Activated naive CD8-positive, alpha-beta T cell treated with anti-CD3 and anti-CD28 coated beads, Interleukin-2, amount 50 U/mL, for 16 hours (primary cell): ENCODE results near the gene EDARADD.
"Not testable (repeated sequence)": the region's sequence is repeated elsewhere in the genome, so short reads cannot be mapped to it uniquely, and the experiment has no call there.

ENCODE experiments used
- DNase-seq: peaks from one replicate; pipeline ENCODE4 v3.0.0-alpha.2; 2020; ENCODE audit warnings: low read depth, low spot score

The EDARADD gene

DNA sequence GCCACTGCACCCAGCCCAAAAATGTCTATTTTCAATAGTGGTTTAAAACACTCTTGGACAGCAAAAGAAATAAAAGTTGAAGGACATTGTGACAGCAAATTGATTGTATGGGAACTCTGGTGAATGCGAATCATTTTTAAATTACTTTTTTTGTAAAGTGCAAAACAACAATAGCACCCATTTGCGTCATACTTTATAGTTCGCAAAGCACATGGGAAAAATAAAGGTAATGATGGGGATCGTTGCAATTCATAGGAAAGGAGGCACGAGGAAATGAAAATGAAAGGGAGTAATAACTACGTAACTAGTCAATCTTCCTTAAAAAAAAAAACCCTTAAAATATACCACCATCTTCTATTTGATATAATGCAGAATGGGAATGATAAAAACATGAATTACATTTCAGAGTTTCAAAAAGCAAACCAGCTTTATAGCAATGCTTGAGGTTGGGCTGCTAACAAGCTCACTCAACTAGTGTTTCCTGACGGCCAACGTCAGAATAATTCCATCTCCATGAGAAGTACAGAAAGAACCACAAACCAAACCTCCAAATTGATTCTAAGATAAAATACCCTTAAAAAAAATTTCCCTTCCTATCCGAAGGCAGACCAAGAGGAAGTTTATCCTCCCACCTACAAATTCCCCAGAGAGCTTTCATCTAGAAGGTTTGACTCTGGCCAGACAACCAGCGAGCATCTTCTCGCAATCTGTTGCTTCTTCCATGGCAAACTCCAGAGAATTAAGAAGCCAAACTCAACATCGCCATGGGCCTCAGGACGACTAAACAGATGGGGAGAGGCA, at the start of gene EDARADD:
TSS of gene EDARADD (plus strand) at position 606 of the 801 bp plus-strand sequence. CDS start at position 765, 159 bp downstream.
- no peak for DNase-seq

DNA sequence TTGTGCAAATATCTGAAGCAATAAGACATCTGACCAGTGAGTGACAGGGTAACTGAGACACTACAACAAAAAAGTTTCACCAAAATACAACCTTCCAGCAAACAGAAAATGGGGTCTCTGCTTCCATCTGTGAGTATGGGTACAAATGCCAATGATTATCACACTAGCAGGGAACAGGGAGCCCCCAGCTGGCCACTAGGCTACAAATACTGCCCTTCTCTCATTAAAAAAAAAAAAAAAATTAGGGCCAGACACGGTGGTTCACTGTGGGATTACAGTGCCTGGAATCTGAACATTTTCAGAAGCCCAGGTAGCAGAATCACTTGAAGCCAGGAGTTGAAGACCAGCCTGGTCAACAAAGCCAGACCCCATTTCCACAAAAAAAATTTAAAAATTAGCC, 48.4 kb upstream of the EDARADD start:
- DNase-seq, result no peak

DNA sequence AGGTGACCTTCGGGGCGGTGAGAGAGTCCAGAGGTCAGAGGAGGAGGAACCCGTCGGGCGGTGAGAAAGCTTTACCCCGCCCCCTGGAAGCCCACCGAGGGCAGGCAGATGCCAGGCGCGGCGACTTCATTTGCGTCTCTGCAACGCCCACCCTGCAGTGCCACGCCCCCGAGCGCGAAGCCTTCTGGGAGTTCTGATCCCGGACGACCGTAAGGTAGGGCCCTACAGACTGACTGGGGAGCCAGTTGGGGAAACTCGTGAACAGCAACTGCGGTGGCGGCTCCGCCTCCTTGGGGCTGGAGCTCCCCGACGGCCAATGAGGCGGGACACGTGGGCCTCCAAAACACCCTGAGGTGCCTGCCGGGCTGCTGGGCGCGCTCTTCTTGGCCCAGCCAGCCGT, 46.0 kb upstream of the EDARADD start:
- no peak for DNase-seq

DNA sequence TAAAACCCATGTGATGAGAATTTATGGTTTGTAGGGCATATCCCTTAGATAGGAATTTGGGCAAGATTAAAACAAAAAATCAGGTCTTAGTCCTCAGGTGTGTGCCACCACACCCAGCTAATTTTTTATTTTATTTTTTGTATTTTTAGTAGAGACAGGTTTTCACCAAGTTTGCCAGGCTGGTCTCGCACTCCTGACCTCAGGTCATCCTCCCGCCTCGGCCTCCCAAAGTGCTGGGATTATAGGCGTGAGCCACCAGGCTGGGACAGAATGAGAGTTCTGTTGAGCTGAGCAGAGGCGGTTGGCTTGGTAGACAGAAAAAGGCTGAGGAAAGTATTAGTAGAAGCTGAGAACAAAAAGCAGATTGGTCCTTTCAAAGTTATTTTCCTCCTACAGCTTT, 43.8 kb upstream of the EDARADD start:
- DNase-seq, result no peak

DNA sequence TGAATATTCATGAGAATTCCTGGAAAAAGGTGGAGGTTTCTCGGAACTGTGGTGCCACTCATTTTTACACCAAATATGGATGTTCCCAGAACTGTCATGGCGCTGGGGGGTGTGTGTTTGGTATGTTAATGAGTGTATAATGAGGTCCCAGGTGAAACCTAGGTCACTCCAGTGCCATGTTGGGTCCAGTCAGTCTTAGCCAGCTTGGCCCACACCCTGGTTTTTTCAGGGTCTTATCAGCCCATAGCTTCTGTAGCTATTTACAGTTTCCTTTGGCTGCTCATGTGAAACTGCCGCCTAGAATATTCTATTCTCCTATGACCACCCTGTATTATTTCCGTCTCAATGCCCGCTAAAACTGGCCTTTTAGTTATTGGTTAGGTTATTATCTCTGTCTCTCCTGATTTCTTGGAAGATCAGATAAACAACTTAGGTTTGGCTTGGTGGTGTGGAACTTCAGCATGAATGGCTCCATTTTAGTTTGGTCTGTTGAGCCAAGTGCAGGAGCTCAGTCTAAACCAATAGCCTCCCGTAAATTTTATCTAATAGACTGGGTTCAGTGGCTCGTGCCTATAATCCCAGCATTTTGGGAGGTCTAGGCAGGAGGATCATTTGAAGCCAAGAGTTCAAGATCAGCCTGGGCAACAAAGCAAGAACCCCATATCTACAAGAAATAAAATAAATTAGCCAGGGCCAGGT, 42.1 kb upstream of the EDARADD start:
- no peak for DNase-seq

DNA sequence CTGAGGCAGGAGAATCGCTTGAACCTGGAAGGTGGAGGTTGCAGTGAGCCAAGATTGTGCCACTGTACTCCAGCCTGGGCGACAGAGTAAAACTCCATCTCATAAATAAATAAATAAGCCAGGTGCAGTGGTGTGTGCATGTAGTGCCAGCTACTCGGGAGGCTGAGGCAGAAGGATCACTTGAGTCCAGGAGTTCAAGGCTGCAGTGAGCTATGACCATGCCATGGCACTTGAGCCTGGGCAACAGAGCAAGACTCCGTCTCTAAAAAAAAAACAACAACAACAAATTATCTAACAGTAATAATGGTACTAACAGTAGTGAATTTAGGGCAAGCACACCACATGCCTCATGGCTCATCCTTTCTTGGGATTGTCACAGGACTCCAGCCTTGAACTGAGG, 41.3 kb upstream of the EDARADD start:
- not testable (repeated sequence) for DNase-seq

DNA sequence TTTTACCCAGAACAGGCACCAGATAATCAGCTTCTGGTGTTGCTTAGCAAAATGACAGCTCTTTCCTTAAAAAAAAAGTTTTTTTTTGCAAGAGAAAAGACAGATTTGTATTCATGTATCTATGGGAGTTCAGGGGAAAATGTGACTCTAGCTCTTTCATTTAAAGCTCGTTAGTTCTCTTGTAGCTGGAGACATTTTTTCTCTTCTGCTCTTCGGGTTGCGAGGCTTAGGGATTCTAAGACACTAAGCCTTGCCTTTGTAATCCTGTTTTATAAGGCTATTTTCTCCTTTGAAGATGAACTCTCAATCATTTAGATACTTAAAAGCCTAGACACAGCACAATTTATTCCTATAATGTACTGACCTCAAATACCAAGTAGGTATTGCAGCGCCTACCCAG, 40.3 kb upstream of the EDARADD start:
- DNase-seq, result no peak

DNA sequence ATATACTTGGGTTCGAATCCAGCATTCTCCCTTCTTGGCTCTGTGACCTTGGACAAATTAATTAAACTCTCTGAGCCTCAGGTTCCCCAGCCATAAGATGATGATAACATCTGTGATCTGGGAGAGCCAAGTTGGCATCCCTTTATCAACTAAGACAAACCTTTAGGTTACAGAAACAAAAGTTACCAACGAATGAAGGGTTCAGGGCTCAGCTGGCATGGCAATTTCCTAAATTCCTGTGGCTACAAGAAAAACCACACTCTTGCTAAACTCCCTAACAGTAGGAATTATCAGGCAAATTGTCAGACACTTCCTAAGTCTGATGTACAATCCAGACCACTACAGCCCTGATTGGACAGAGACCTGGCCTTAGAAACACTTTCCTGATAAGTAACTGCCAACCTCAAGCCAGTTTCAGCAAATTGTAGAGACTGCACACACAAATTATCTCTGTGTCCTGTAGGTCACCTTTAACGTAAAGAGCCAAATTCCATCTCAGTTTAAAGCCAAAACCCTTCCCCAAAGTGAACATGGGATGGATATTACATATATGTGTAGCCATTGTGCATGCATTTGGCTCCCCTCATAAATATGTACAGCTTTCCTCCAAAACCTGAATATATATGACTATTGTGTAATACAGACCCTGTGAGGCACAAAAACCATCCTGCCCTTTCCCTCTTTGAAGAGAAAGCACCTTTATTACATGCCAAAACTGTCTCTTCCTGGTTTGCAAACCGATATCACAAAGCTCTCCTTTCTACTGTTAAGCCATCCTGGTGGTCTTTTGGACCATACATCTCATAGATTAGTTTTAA, 39.5 kb upstream of the EDARADD start:
- no peak for DNase-seq

DNA sequence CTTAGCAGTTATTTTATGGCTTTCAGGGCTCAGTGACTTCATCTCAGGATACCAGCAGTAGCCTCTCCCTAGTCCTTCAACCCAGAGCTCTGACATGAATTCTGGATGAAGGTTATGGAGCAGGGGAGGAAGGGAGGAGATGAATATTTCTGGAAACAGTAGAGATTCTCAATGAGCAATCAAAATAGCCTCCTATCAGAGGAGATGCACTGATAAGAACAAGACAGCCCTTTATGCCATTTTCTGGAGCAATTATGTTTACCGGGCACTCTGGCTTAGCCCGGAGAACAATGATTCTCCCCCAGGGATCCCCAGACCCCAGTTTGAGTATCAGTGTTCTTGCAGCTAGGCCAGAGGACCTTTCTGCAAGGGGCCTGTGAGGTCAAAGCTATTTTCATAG, 37.9 kb upstream of the EDARADD start:
- no peak for DNase-seq

DNA sequence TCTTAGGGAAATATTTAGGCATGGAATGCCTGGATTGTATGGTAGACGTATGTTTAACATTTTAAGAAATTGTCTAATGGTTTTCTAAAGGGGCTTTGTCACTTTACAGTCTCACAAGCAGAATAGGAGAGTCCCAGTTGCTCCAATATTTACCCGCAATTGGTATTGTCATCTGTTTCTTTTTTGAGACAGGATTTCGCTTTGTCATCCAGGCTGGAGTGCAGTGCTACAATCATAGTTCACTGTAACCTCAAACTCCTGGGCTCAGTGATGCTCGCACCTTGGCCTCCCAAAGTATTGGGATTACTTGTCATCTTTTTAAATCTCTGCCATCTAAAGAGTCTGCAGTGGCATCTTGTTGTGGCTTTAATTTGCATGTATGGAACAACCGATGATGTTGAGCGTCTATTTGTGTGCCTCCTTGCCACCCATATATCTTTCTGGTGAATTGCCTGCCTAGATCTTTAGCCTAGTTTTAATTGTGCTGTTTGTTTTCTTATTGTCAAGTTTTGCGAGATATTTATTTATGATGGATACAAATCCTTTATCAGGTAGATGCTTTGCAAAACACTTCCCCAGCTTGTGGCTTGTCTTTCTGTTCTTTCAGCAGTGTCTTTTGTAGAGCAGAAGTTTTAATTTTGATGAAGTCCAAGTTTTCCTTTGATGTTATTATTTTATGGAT, 32.0 kb upstream of the EDARADD start:
- no peak for DNase-seq

DNA sequence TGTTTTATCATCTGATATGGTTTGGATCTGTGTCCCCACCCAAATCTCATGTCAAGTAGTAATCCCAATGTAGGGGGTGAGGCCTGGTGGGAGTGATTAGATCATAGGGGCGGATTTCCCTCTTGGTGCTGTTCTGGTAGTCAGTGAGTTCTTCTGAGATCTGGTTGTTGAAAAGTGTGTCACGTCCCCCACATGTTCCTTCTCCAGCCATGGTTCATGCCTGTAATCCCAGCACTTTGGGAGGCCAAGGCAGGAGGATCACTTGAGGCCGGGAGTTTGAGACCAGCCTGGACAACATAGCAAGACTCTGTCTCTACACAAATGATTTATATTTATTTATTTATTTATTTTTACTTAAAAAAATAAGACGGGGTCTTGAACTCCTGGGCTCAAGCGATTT, 30.8 kb upstream of the EDARADD start:
- DNase-seq, result no peak

DNA sequence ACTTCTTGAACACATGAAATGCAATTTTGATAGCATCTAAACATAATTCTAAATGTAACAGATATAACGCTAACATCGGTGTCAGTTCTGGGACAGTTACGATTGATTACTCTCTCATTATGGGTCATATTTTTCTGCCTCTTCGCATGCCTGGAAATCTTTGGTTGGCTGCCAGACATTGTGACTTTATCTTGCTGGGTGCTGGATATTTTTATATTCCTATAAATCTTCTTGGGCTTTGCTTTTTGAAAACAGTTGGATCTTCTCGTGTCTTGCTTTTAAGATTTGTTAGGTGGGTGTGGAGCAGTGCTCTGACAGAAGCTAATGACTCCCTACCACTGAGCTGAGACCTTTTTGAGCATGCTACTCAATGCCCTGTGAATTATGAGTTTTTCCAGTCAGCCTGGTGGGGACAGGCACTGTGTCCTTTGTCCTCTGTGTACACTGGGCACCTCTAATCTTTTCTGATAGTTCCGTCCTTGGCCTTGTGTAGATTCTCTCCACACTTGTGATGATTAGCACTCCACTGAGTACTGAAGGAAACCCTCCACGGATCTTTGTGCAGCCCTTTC, 28.0 kb upstream of the EDARADD start:
- no peak for DNase-seq

DNA sequence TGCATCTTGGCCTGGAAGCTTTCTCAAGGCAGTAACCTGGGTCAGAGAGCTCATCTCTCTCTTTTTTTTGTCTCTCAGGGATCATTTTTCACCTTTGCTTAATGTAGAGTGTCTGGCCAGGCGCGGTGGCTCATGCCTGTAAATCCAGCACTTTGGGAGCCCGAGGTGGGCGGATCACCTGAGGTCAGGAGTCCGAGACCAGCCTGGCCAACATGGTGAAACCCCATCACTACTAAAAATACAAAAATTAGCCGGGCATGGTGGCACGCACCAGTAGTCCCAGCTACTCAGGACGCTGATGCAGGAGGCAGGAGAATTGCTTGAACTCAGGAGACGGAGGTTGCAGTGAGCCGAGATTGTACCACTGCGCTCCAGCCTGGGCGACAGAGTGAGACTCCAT, 27.4 kb upstream of the EDARADD start:
- DNase-seq, result not testable (repeated sequence)

DNA sequence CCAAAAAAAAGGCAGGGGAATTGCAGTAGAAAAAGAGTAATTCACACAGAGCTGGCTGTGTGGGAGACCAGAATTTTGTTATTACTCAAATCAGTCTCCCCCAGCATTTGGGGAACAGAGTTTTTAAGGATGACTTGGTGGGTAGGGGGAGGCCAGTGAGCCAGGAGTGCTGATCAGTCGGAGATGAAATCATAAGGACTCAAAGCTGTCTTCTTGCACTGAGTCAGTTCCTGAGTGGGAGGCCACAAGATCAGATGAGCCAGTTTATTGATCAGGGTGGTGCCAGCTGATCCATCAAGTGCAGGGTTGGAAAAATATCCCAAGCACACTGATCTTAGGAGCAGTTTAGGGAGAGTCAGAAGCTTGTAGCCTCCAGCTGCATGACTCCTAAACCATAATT, 23.7 kb upstream of the EDARADD start:
- DNase-seq, result no peak

DNA sequence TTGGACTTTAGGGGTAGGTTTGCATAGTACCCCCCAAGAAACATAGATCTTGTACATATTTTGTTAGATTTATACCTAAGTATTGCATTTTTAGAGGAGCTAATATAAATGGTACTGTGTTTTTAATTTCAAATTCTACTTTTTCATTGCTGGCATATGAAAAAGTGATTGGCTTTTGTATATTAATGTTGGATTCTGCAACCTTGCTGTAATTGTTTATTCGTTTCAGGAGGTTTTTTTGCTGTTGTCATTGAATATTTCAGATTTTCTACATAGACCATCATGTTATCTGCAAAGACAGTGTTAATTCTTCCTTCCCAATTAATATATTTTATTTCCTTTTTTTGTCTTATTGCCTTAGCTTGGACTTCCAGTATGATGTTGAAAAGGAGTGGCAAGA, 23.0 kb upstream of the EDARADD start:
- DNase-seq, result no peak

DNA sequence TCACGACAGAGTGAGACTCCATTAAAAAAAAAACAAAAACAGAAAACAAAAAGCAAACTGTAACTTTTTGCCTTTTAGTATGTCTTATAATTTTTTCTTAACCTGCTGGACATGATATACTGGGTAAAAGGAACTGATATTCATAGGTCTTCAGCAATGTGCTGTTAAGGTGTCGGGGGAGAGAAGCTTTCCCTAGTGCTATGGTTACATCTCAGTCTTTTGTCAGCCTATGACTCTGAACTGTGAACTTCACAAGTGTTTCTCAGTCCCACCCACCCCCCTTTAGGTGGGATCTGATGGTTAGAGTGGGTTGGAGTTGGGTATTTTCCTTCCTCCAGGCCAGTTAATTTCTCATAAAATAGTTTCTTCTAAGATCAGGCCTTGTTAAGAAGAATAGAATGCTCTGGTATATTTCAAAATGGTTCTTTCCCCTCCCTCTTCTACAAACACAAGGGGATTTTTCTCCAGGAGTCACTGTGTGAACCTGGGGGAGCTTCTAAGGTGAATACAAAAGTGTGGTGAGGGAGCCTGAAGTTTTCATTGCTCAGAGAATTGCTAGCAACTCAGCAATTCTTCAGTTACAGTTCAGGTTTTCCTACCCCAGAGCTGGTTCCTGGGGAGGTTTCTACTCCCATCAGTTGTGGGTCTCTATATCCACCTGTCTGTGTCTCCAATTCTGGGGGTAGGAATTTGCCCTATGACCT, 16.1 kb upstream of the EDARADD start:
- DNase-seq, result no peak

DNA sequence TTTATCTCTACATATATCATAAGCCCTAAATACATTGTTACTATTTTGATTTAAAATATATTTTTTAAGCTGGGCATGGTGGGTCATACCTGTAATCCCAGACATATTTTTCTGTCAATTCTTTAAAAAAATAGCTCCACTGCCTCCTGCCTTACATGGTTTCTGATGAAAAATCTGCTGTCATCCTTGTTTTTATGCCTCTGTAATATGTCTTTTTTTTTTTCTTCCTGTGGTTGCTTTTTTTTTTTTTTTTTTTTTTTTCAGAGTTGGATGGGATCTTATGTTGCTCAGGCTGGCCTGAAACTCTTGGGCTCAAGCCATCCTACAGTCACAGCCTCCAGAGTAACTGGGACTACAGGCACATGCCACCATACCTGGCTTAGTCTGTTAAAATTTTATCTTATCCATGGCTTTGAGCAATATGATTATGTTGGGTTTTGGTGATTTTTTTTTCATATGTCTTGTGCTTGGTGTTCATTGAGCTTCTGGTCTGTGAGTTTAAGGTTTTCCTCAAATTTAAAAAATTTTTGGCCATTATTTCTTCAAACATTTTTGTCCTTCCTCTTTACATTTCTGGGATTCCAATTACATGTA, 12.4 kb upstream of the EDARADD start:
- DNase-seq, result no peak

DNA sequence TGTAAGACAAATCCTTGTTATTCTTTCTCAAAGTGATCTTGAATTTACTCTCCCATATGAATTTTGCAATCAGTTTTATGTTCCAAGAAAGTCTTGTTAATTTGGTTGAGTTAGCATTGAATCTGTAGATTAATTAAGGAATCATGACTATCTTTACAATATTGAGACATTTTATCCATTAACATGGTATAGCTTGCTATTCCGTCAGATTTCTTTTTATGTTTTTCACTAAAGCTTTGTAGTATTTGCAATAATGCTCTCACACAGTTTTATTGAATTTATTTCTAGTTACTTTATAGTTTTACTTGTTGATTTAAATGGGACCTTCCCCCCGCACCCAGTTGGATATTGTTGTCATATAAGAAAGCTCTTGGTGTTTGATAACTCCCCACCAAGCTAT, 5.8 kb upstream of the EDARADD start:
- no peak for DNase-seq

DNA sequence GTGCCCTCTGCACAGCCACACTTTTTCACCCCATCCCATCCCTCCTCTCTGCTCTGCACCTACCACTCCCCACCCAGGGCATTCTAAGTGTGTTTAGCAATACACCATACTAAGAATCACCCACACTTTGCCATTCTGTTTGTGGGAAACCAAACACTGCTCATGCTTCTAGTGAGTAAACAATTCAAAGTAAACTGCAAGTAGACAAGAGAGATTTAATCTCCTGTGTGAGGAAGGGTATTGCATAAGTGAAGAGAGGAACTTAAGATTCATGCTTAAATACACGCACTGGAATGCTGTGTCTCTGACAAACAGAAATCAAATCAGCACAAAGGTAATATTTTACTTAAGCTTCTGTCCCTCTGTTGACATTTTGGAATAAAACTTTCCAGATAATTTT, 4.8 kb upstream of the EDARADD start:
- DNase-seq, result no peak

DNA sequence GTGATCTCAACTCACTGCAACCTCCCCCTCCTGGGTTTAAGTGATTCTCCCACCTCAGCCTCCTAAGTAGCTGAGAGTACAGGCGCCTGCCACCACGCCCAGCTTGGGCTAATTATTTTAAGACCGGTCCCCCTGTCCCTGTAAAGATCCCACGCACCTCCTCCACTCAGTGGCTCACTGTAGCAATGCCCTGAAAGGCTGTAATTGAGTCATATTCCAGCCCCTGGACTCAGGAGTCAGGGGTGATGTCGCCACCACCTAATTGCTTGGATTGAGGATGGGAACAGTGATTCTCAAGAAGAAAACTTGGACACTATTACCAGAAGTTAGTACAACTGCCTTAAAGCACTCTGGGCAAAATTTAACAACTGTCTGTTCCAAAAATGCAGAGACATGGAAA, 3.1 kb upstream of the EDARADD start:
- DNase-seq, result no peak
